ENCODE data around the gene LNX1. TPM values are rescaled to one million over a fixed set of nuclear protein-coding genes. Genes with fewer than 3 reads are reported as not detected.
A peak's percentile ranks its signal among the peaks of the same experiment; 100 is the strongest.

Gene LNX1
- total and polyA plus RNA-seq, 9 of the 15 experiments (the other 6 are each of a cell fraction or from before 2014, with no cell fraction given): 0.40 to 3.6 (median 2.2) TPM

- TF ChIP-seq MGA (IDR thresholded peaks at IDR 0.05) (0 out of 2 replicates have a peak, but pooled peaks have one; percentile 9), EHMT2 (IDR thresholded peaks at IDR 0.05) (peak; percentile 30; the same call in 1 of the 2 replicates), FOXJ2 (tag; IDR thresholded peaks at IDR 0.05) (no peak), HDAC1 (IDR thresholded peaks at IDR 0.05) (no peak), ELK1 (CRISPR knock-in tag; IDR thresholded peaks at IDR 0.05) (no peak), ZNF12 (CRISPR knock-in tag; IDR thresholded peaks at IDR 0.05) (no peak), ZNF764 (CRISPR knock-in tag; IDR thresholded peaks at IDR 0.05; ENCODE audit: low read depth) (no peak), IRF2 (CRISPR knock-in tag; IDR thresholded peaks at IDR 0.05) (no peak), ZNF121 (CRISPR knock-in tag; conservative IDR thresholded peaks at IDR 0.05) (no peak), SMAD2 (IDR thresholded peaks at IDR 0.05; ENCODE audit: low read depth, low read length) (no peak), ZNF174 (CRISPR knock-in tag; IDR thresholded peaks at IDR 0.05) (no peak), DDX20 (tag; IDR thresholded peaks at IDR 0.05; ENCODE audit: low read depth) (no peak), HDAC2 (IDR thresholded peaks at IDR 0.05) (no peak), SLC30A9 (CRISPR knock-in tag; IDR thresholded peaks at IDR 0.05) (no peak), ZBTB1 (CRISPR knock-in tag; IDR thresholded peaks at IDR 0.05; ENCODE audit: borderline replicate concordance, low read depth) (no peak), ZBTB12 (CRISPR knock-in tag; IDR thresholded peaks at IDR 0.05) (no peak)
Measured at GRCh38 chr4:53507671-53508286, 83.5 kb downstream of the LNX1 start (continued).
